ENCODE results near the gene RASGRP3.

The RASGRP3 gene

GRCh38 chr2:33530690-33531548, 54.5 kb downstream of the RASGRP3 start:
- peak; percentile 47 for DNase-seq
- peak overlapping the region; percentile 90 for H3K27ac ChIP-seq (ENCODE audit: low read length)
- H4K20me1 ChIP-seq (ENCODE audit: insufficient read depth, low read length): no peaks in the 10 kb centered on the region
- H2AFZ ChIP-seq (ENCODE audit: low read length): no peak overlapping the region
- H3K4me1 ChIP-seq (ENCODE audit: low read length): peaks cover 54% of the 10 kb centered on the region
- no peaks in the 10 kb centered on the region for H3K27me3 ChIP-seq (replicated peaks; ENCODE audit: insufficient read depth, low read length)
- H3K79me2 ChIP-seq (ENCODE audit: low read length): 0 out of 2 replicates have a peak, but pooled peaks cover 13% of the 10 kb centered on the region
- H3K9me3 ChIP-seq (replicated peaks; ENCODE audit: insufficient read depth, low read length): no peaks in the 10 kb centered on the region
- H3K9me2 ChIP-seq (replicated peaks; ENCODE audit: insufficient read depth, low read length): no peaks in the 10 kb centered on the region
- TF ChIP-seq EZH2phosphoT487 (IDR thresholded peaks at IDR 0.05; ENCODE audit: low read length) (no peak), CTCF (IDR thresholded peaks at IDR 0.05; ENCODE audit: low read length) (no peak), EZH2 (optimal IDR thresholded peaks at IDR 0.05; ENCODE audit: low read depth, low read length) (no peak)
- H3K9ac ChIP-seq (ENCODE audit: low read length): peak overlapping the region; percentile 39; the same call in 1 of the 2 replicates
- peak overlapping the region; percentile 65 for H3K4me2 ChIP-seq (ENCODE audit: low read depth, low read length)
- H3K4me3 ChIP-seq (ENCODE audit: low read length): peak overlapping the region; percentile 4; the same call in 1 of the 2 replicates
- H3K36me3 ChIP-seq (replicated peaks; ENCODE audit: insufficient read depth, low read length): peaks cover 4% of the 10 kb centered on the region; the same call in 1 of the 2 replicates
- peaks cover 18% of the 10 kb centered on the region for H3F3A ChIP-seq (ENCODE audit: insufficient read depth, low read length)

GRCh38 chr2:33531549-33532059, 55.2 kb downstream of the RASGRP3 start:
- Histone ChIP-seq H3K27me3 (replicated peaks; ENCODE audit: insufficient read depth, low read length) (no peaks in the 10 kb centered on the region), H3F3A (ENCODE audit: insufficient read depth, low read length) (peaks cover 18% of the 10 kb centered on the region), H3K4me3 (ENCODE audit: low read length) (no peak overlapping the region), H3K9ac (ENCODE audit: low read length) (peak overlapping the region; percentile 37; the same call in 1 of the 2 replicates), H2AFZ (ENCODE audit: low read length) (no peak overlapping the region), H4K20me1 (ENCODE audit: insufficient read depth, low read length) (no peaks in the 10 kb centered on the region), H3K27ac (ENCODE audit: low read length) (peak overlapping the region; percentile 90), H3K79me2 (ENCODE audit: low read length) (0 out of 2 replicates have a peak, but pooled peaks cover 13% of the 10 kb centered on the region), H3K4me1 (ENCODE audit: low read length) (peaks cover 54% of the 10 kb centered on the region), H3K4me2 (ENCODE audit: low read depth, low read length) (peak overlapping the region; percentile 65; the same call in 1 of the 2 replicates), H3K9me3 (replicated peaks; ENCODE audit: insufficient read depth, low read length) (no peaks in the 10 kb centered on the region), H3K9me2 (replicated peaks; ENCODE audit: insufficient read depth, low read length) (no peaks in the 10 kb centered on the region), H3K36me3 (replicated peaks; ENCODE audit: insufficient read depth, low read length) (peaks cover 4% of the 10 kb centered on the region; the same call in 1 of the 2 replicates)
- no peak for TF ChIP-seq EZH2phosphoT487 (IDR thresholded peaks at IDR 0.05; ENCODE audit: low read length)
- no peak for TF ChIP-seq EZH2 (optimal IDR thresholded peaks at IDR 0.05; ENCODE audit: low read depth, low read length)
- TF ChIP-seq CTCF (IDR thresholded peaks at IDR 0.05; ENCODE audit: low read length): no peak
- no peak for DNase-seq

GRCh38 chr2:33532146-33532545, 55.7 kb downstream of the RASGRP3 start:
- Histone ChIP-seq H4K20me1 (ENCODE audit: insufficient read depth, low read length) (no peaks in the 10 kb centered on the region), H3K9ac (ENCODE audit: low read length) (no peak overlapping the region), H3K4me3 (ENCODE audit: low read length) (no peak overlapping the region), H3K9me2 (replicated peaks; ENCODE audit: insufficient read depth, low read length) (no peaks in the 10 kb centered on the region), H3K4me2 (ENCODE audit: low read depth, low read length) (no peak overlapping the region), H3K27ac (ENCODE audit: low read length) (peak overlapping the region; percentile 90; the same call in 1 of the 2 replicates), H3K27me3 (replicated peaks; ENCODE audit: insufficient read depth, low read length) (no peaks in the 10 kb centered on the region), H3K9me3 (replicated peaks; ENCODE audit: insufficient read depth, low read length) (no peaks in the 10 kb centered on the region), H3F3A (ENCODE audit: insufficient read depth, low read length) (peaks cover 18% of the 10 kb centered on the region), H3K4me1 (ENCODE audit: low read length) (peaks cover 50% of the 10 kb centered on the region), H3K36me3 (replicated peaks; ENCODE audit: insufficient read depth, low read length) (peaks cover 4% of the 10 kb centered on the region; the same call in 1 of the 2 replicates), H2AFZ (ENCODE audit: low read length) (no peak overlapping the region), H3K79me2 (ENCODE audit: low read length) (0 out of 2 replicates have a peak, but pooled peaks cover 13% of the 10 kb centered on the region)
- DNase-seq: no peak
- TF ChIP-seq CTCF (IDR thresholded peaks at IDR 0.05; ENCODE audit: low read length) (no peak), EZH2 (optimal IDR thresholded peaks at IDR 0.05; ENCODE audit: low read depth, low read length) (no peak), EZH2phosphoT487 (IDR thresholded peaks at IDR 0.05; ENCODE audit: low read length) (no peak)
